ENCODE measurements around the gene ZNF74. TPM values are rescaled to one million over a fixed set of nuclear protein-coding genes. Genes with fewer than 3 reads are reported as not detected.

Gene ZNF74
- polyA plus RNA-seq, 2 of the 4 experiments (the other 2 are of a cell fraction) = 4.3 to 7.4 TPM

DNA sequence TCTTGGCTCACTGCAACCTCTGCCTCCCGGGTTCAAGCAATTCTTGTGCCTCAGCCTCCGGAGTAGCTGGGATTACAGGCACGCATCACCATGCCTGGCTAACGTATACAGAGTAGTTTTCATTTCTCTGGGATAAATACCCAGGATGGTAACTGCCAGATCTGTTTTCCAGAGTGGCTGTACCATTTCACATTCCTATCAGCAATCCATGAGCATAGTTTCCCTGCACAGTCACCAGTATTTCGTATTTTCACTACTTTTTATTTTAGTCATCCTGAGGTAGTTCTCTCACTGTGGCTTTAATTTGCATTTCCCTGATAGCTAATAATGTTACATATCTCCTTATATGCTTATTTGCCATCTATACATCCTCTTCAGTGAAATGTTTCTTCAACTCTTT, 54.7 kb downstream of the ZNF74 start (continued):
- TF ChIP-seq RARB (CRISPR knock-in tag; IDR thresholded peaks at IDR 0.05) (no peak), CHD4 (IDR thresholded peaks at IDR 0.05; ENCODE audit: borderline replicate concordance) (no peak), BHLHE40 (IDR thresholded peaks at IDR 0.05; ENCODE audit: low read depth, low read length) (no peak), EP300 (IDR thresholded peaks at IDR 0.05) (no peak)
- TF ChIP-seq, protein P1, sequence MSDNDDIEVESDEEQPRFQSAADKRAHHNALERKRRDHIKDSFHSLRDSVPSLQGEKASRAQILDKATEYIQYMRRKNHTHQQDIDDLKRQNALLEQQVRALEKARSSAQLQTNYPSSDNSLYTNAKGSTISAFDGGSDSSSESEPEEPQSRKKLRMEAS (IDR thresholded peaks at IDR 0.05) = no peak

DNA sequence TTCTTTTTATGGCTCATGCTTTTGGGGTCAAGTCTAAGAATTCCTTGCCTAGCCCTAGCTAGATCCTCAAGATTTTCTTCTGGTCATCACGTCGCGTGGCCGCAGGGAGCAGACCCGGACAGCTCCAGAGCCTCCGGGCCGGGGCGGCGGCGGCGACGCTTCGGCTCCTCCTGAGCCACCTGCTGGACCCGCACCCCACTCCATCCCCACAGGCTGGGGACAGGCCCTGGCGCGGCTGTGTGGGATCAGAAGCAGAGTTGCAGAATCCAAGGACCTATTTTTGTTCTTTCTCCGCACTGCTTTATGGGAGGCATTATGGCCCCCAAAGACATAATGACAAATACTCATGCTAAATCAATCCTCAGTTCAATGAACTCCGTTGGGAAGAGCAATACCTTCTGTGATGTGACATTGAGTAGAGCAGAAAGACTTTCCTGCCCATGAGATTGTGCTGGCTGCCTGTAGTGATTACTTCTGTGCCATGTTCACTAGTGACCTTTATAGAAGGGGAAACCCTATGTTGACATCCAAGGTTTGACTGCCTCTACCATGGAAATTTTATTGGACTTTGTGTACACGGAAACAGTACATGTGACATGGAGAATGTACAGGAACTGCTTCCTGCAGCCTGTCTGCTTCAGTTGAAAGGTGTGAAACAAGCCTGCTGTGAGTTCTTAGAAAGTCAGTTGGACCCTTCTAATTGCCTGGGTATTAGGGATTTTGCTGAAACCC, 56.0 kb downstream of the ZNF74 start:
- Histone ChIP-seq H3K4me3 (no peak overlapping the region), H3K4me1 (no peaks in the 10 kb centered on the region), H3K4me2 (no peak overlapping the region), H3K9me3 (no peaks in the 10 kb centered on the region), H3K27ac (no peak overlapping the region)
- TF ChIP-seq PHF8 (IDR thresholded peaks at IDR 0.05; ENCODE audit: borderline replicate concordance, low read depth) (no peak), ZNF302 (CRISPR knock-in tag; IDR thresholded peaks at IDR 0.05) (no peak), HOXB13 (CRISPR knock-in tag; IDR thresholded peaks at IDR 0.05; ENCODE audit: low read depth) (no peak), NR3C1 (IDR thresholded peaks at IDR 0.05) (no peak), HOXA7 (CRISPR knock-in tag; IDR thresholded peaks at IDR 0.05) (no peak), HOXB5 (CRISPR knock-in tag; IDR thresholded peaks at IDR 0.05) (no peak), RARB (CRISPR knock-in tag; IDR thresholded peaks at IDR 0.05) (no peak), CHD4 (IDR thresholded peaks at IDR 0.05; ENCODE audit: borderline replicate concordance) (no peak), TP53 (CRISPR knock-in tag; IDR thresholded peaks at IDR 0.05) (no peak), RNF2 (IDR thresholded peaks at IDR 0.05; ENCODE audit: borderline replicate concordance, low read depth) (no peak), MAFK (IDR thresholded peaks at IDR 0.05; ENCODE audit: partially characterized antibody) (no peak), KDM5A (IDR thresholded peaks at IDR 0.05) (no peak), GATA3 (IDR thresholded peaks at IDR 0.05; ENCODE audit: borderline replicate concordance) (no peak)
- TF ChIP-seq, protein P2, sequence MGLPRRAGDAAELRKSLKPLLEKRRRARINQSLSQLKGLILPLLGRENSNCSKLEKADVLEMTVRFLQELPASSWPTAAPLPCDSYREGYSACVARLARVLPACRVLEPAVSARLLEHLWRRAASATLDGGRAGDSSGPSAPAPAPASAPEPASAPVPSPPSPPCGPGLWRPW (IDR thresholded peaks at IDR 0.05) = no peak
- TF ChIP-seq, protein P3, sequence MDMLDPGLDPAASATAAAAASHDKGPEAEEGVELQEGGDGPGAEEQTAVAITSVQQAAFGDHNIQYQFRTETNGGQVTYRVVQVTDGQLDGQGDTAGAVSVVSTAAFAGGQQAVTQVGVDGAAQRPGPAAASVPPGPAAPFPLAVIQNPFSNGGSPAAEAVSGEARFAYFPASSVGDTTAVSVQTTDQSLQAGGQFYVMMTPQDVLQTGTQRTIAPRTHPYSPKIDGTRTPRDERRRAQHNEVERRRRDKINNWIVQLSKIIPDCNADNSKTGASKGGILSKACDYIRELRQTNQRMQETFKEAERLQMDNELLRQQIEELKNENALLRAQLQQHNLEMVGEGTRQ (IDR thresholded peaks at IDR 0.05) = no peak
- no peak for FAIRE-seq
- DNase-seq (ENCODE audit: low read depth in 1 of 2, low spot score in 1 of 2) = no peak
- CTCF ChIA-PET = no interaction called here
- no peak for ATAC-seq
- WGBS (ENCODE audit: missing lambda C conversion rate) = 97% methylated on average over 19 of the region's 19 CpGs
- POLR2A ChIA-PET = no interaction called here

DNA sequence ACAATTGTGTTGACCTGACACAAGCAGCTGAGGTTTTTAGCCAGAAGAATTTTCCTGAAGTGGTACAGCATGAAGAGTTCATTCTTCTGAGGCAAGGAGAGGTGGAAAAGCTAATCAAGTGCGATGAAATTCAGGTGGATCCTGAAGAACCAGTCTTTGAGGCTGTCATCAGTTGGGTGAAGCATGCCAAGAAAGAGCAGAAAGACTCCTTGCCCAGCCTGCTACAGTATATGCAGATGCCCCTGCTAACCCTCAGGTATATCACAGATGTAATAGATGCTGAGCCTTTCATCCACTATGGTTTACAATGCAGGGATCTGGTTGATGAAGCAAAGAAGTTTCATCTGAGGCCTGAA, 56.6 kb downstream of the ZNF74 start:
- 93% methylated on average over 1 of the region's 1 CpG for WGBS (ENCODE audit: missing lambda C conversion rate)
- no peak overlapping the region for H3K27ac ChIP-seq
- ChIA-PET CTCF (no interaction called here), POLR2A (no interaction called here)
- no peaks in the 10 kb centered on the region for H3K4me1 ChIP-seq
- H3K4me3 ChIP-seq = no peak overlapping the region
- no peak for ATAC-seq
- FAIRE-seq = no peak
- TF ChIP-seq BHLHE40 (IDR thresholded peaks at IDR 0.05; ENCODE audit: low read depth, low read length) (no peak), ZSCAN20 (CRISPR knock-in tag; IDR thresholded peaks at IDR 0.05) (no peak), NPAS2 (CRISPR knock-in tag; IDR thresholded peaks at IDR 0.05; ENCODE audit: borderline replicate concordance) (no peak), GATA3 (IDR thresholded peaks at IDR 0.05; ENCODE audit: borderline replicate concordance) (no peak), RAD21 (conservative IDR thresholded peaks at IDR 0.05 in 1 of 2, IDR thresholded peaks at IDR 0.05 in 1 of 2) (no peak), CHD2 (IDR thresholded peaks at IDR 0.05; ENCODE audit: low read length, partially characterized antibody) (no peak), HOXA7 (CRISPR knock-in tag; IDR thresholded peaks at IDR 0.05) (no peak), HDAC2 (IDR thresholded peaks at IDR 0.05) (no peak), KDM5A (IDR thresholded peaks at IDR 0.05) (no peak)
- TF ChIP-seq, protein P4, sequence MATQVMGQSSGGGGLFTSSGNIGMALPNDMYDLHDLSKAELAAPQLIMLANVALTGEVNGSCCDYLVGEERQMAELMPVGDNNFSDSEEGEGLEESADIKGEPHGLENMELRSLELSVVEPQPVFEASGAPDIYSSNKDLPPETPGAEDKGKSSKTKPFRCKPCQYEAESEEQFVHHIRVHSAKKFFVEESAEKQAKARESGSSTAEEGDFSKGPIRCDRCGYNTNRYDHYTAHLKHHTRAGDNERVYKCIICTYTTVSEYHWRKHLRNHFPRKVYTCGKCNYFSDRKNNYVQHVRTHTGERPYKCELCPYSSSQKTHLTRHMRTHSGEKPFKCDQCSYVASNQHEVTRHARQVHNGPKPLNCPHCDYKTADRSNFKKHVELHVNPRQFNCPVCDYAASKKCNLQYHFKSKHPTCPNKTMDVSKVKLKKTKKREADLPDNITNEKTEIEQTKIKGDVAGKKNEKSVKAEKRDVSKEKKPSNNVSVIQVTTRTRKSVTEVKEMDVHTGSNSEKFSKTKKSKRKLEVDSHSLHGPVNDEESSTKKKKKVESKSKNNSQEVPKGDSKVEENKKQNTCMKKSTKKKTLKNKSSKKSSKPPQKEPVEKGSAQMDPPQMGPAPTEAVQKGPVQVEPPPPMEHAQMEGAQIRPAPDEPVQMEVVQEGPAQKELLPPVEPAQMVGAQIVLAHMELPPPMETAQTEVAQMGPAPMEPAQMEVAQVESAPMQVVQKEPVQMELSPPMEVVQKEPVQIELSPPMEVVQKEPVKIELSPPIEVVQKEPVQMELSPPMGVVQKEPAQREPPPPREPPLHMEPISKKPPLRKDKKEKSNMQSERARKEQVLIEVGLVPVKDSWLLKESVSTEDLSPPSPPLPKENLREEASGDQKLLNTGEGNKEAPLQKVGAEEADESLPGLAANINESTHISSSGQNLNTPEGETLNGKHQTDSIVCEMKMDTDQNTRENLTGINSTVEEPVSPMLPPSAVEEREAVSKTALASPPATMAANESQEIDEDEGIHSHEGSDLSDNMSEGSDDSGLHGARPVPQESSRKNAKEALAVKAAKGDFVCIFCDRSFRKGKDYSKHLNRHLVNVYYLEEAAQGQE (IDR thresholded peaks at IDR 0.05) = no peak
- TF ChIP-seq, protein P5, sequence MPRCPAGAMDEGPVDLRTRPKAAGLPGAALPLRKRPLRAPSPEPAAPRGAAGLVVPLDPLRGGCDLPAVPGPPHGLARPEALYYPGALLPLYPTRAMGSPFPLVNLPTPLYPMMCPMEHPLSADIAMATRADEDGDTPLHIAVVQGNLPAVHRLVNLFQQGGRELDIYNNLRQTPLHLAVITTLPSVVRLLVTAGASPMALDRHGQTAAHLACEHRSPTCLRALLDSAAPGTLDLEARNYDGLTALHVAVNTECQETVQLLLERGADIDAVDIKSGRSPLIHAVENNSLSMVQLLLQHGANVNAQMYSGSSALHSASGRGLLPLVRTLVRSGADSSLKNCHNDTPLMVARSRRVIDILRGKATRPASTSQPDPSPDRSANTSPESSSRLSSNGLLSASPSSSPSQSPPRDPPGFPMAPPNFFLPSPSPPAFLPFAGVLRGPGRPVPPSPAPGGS (IDR thresholded peaks at IDR 0.05) = no peak
- TF ChIP-seq, protein P6, sequence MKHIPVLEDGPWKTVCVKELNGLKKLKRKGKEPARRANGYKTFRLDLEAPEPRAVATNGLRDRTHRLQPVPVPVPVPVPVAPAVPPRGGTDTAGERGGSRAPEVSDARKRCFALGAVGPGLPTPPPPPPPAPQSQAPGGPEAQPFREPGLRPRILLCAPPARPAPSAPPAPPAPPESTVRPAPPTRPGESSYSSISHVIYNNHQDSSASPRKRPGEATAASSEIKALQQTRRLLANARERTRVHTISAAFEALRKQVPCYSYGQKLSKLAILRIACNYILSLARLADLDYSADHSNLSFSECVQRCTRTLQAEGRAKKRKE (CRISPR knock-in tag; IDR thresholded peaks at IDR 0.05; ENCODE audit: low read depth) = no peak
- TF ChIP-seq, protein P3 (IDR thresholded peaks at IDR 0.05) = no peak
- H3K4me2 ChIP-seq = no peak overlapping the region
- H3K9me3 ChIP-seq = no peaks in the 10 kb centered on the region
- DNase-seq (ENCODE audit: low read depth in 1 of 2, low spot score in 1 of 2) = no peak
